ENCODE data around the gene COL11A2.

Gene COL11A2

GRCh38 chr6:33206864-33207551, 14.7 kb upstream of the COL11A2 start:
- no peak for DNase-seq (ENCODE audit: low spot score)

DNA sequence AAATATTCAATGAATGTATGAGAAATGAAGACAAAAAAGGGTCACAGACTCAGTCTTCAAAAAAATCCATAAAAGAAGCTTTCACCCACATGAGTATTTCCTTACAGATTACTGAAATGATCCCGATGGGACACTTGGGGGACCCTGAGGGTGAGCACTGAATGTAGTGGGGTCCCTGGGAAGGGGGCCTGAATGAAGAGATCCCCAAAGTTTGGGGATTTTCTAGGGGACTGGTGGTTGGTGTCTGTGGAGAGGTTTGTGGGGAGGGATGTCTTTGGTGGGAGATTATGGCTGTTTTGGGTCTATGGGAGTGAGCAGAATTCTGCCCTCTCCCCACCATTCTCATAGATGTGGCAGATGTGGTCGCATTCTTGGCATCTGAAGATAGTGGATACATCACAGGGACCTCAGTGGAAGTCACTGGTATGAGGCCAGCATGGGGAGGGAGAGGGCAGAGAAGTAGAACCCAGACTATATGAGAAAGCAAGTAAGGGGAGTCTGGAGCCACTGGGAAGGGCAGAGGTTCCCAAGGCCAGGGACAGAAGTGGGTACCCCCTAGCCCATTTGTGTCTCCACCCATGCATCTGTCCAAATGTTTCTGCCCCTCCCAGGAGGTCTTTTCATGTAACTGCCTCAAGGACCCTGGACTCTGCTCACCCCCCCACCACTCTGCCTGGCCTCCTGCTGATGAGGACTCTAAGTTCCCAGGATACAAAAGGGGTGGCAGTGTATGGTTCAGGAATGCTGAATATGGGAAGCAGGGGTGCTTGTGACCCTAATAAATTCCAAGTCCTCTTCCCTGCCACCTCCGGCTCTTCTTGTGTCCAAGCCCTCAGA, 14.0 kb upstream of the COL11A2 start:
- DNase-seq (ENCODE audit: low spot score) = no peak

DNA sequence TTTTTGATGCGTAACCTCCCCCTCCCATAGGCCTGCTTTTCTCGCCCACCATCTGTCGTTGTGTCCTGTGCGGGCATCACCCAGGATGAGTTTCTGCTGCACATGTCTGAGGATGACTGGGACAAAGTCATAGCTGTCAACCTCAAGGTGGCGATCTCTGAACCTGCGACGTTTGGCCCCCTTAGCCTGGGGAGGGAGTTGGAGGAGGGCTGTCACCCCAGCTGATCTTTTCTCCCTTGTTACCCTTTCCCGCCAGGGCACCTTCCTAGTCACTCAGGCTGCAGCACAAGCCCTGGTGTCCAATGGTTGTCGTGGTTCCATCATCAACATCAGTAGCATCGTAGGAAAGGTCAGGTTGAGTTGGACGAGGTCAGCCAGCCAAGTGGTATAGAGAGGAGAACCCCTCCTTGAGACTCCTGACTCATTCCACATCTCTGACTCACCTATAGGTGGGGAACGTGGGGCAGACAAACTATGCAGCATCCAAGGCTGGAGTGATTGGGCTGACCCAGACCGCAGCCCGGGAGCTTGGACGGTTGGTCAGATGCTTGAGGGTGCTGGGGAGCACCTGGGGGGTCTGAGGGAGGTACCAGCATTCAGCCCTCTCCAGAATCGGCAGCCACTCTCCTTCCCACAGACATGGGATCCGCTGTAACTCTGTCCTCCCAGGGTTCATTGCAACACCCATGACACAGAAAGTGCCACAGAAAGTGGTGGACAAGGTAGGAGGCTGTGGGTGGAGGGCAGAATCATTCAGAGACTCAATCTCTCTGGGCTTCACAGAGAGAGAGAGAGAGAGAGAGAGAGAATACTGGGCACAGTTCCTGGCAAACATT, 13.1 kb upstream of the COL11A2 start:
- peak; percentile 41 for DNase-seq (ENCODE audit: low spot score)

DNA sequence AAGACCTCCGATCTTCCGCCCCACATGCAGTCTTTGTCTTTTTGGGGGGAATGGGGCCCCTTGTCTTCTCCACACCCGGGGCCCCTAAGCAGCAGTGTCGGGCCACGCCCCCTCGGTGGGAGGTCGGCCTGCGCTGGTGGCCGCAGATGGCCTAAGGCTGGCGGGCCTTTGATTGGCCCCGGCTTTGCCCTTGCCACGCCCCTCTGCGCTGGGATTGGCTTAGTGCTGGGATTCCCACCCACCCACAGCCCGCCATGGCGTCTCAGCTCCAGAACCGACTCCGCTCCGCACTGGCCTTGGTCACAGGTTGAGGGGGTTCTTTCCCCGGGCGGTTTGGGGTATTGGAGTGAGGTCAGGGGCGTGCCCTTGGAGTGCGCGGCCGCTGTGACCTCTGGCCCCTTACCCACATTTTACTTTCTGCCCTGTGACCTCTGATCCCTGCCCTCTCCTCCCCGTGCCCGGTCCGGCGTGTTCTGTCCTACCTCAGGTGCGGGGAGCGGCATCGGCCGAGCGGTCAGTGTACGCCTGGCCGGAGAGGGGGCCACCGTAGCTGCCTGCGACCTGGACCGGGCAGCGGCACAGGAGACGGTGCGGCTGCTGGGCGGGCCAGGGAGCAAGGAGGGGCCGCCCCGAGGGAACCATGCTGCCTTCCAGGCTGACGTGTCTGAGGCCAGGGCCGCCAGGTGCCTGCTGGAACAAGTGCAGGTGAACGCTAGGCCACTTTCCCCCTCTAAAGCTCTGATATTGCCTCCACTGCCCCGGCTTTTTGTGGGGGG, 12.3 kb upstream of the COL11A2 start, which contains the start of gene HSD17B8:
Gene HSD17B8, plus strand, starts transcription at position 241 of the 776 bp plus-strand sequence. Its CDS starts 14 bp downstream, at position 255.
- peak; percentile 89 for DNase-seq (ENCODE audit: low spot score)

DNA sequence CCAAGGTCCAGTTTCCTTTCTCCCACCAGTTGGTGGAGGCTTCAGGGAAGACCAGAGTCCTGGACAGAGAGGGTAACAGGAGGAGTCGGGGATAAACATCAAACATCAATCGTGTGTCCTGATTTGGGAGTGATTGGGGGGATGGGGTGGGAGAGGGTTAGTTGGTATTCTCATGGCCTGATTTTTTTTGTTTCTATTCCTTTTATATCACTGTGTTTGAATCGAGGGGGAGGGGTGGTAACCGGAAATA, 11.8 kb upstream of the COL11A2 start:
- no peak for DNase-seq (ENCODE audit: low spot score)

- no peak for DNase-seq (ENCODE audit: low spot score)
These were observed 11.3 kb upstream of the COL11A2 start for GRCh38 chr6:33203443-33204164.

GRCh38 chr6:33202799-33203198, 10.5 kb upstream of the COL11A2 start:
- DNase-seq (ENCODE audit: low spot score) = no peak

DNA sequence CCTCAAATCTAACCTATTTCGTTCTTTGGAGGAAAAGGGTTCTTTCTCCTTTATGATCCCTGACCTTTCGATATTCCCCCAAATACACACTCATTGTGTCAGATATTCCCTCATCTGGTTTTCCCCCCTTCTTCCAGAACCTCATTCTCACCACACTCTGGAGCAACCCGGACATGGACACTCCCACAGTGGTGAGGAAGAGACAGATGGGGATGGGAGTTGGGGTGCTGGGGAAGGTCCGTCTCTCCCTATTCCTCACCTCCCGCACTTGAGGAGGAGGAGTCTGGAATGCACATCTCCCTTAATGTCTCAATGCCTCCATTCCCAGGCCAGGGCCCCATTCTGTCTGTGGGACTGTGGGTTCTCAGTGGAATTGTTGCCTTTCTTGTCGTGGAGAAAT, 9.7 kb upstream of the COL11A2 start:
- DNase-seq (ENCODE audit: low spot score) = no peak

DNA sequence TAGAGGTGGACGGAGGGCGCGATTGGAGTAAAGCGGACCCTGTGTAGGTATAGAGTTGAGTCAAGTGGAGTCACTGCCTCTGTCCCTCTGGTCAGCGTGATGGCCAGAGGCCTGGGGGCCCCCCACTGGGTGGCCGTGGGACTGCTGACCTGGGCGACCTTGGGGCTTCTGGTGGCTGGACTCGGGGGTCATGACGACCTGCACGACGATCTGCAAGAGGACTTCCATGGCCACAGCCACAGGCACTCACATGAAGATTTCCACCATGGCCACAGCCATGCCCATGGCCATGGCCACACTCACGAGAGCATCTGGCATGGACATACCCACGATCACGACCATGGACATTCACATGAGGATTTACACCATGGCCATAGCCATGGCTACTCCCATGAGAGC, 8.9 kb upstream of the COL11A2 start:
- DNase-seq (ENCODE audit: low spot score) = no peak

- peak; percentile 100 for DNase-seq (ENCODE audit: low spot score)
These were observed 8.2 kb upstream of the COL11A2 start, which contains the start of the genes RXRB and SLC39A7 for GRCh38 chr6:33200219-33201146. TSS of gene RXRB (minus strand) at chr6:33200665. CDS start at chr6:33200476, 189 bp downstream. TSS of gene SLC39A7 (plus strand) at chr6:33200867. CDS start at chr6:33201246, 379 bp downstream.

DNA sequence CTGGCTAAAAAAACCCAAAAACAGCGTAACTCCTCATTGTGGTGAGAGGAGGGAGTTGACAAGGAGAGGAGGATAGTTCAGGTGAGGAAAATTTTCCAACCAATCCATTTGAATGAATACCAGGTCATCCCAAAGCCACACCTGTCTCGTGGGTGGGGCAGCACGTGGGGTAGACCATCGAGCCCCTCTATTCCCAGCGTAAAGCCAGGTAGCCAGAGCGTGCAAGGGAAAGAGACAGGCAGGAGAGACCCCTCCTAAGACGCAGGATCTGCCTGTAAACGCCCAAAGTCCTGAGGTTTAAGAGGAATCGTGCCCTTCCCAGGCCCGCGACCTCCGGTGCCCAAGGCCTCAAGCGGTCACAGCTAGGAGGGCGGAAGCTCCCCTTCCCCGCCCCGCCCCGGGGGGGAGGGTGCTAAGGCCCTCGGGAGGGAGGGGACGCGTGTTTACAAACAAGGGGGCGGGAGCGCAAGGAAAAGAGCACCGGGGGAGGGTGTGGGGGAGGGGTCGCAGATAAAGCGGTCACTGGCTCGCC, 7.5 kb upstream of the COL11A2 start:
- DNase-seq (ENCODE audit: low spot score) = peak; percentile 64

DNA sequence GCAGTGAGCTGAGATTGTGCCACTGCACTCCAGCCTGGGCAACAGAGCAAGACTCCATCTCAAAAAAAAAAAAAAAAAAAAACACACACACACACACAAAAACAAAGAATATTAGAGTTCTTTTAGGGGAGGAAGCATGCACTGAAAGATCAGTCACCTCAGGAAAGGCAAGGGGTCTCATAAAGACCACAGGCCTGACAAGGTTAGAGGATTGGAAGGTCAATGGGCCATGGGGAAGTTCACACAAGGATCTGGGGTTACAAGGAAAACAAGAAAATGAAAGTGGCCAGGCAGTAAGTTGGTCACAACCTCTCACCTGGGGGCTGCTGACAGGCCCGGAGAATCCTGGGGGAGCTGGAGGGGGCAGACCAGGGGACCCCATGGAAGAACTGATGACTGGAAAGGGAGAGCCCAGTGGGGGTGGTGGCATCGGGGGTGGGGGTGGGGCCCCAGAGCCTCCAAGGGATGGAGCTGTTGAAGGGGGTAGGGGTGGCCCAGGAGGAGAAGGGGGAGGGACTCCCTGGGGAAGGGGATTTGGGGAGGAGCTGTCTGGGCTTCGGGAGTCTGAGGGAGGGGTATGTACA, 6.7 kb upstream of the COL11A2 start:
- no peak for DNase-seq (ENCODE audit: low spot score)

- no peak for DNase-seq (ENCODE audit: low spot score)
These were observed 6.0 kb upstream of the COL11A2 start for GRCh38 chr6:33198159-33198852.

DNA sequence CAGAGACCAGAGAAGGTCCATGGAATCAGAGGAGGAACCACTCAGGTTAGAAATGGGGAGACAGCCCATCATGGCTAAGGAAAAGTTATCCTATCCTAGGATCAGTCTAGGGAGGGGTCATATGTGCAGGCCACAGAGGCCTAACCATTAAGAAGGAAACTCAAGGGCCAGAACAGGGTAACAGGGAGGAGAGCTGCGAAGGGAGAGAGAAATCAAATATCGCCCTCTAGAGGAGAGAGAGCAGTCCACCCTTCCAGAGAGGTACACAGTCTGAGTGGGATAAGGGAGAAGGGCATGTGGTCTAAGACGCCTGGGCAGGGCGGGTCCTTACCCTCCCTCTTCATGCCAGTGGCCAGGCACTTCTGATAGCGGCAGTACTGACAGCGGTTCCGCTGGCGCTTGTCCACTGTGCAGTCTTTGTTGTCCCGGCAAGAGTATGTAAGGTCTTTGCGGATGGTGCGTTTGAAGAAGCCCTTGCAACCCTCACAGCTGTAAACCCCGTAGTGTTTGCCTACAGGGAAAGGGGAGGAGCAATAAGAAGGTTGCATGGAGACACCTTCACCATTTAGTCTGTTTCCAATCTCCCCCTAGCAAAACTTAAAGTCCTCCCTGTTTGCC, 5.3 kb upstream of the COL11A2 start:
- peak; percentile 57 for DNase-seq (ENCODE audit: low spot score)

DNA sequence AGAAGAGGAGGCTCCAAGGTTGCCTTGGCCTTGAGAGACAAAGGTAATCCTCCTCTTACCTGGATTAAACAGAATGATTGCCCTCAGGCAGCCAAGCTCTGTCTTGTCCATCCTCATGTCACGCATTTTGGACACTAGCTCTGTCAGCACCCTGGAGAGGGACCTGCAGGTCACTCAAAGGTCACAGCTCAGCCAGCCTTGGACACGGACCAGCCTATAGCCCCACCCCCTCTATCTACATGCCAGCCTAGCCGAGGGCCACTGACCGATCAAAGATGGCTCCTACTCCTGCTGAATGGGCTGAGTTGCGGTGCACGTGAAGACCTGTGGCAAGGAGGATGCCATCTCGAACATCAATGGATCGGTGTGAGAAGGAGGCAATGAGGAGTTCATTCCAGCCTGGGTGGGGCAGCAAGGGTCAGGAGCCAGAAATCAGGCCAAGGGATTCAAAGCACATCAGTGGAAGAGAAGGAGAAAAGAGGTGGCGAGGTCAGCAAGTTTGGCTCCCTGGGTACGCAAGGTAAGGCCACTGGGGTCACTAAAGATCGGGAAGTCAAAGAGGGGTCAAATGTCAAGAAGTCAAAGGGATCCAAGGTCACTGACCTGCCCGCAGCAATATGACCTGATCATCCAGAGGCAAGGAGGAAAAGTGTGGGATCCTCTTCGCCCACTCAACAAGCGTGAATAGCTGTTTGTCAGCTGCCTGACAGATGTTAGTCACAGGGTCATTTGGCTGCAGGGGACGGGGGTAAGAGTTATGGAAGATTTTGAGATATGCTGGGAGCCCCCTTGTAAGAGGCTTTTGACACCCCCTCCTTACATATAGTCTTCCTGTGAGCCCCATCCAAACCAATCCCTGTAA, 3.3 kb upstream of the COL11A2 start:
- no peak for DNase-seq (ENCODE audit: low spot score)

DNA sequence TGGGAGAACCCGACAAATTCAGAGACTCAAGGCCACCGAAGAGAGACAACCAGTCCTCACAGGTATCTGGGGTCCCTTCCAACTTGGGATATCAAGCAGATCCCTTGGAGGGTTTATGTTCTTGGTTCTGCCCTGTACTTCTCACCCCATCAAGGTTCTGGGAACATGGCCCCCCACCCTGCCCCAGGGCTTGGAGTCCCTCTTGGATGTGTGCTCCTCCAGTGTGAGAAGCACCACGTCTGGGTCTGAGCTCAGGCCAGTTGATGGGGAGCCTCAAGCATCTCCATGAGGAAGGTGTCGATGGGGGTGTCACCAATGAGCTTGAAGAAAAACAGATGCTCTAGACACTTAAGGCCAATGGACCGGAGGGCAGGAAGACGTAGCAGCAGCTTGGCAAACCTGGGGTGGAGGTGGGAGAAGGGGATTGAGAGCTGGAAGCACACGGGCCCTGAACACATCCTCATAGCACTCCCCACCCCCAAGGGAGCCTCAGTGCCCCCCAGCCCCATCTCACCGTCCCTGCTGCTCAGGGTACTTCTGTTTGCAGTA, 2.2 kb upstream of the COL11A2 start:
- DNase-seq (ENCODE audit: low spot score) = no peak

- DNase-seq (ENCODE audit: low spot score) = no peak
These were observed 1.4 kb upstream of the COL11A2 start for GRCh38 chr6:33193619-33194018.
